GM19397 (cell line): ENCODE measurements around the gene CRISPLD2.
A peak's percentile ranks its signal among the peaks of the same experiment; 100 is the strongest.

Experiments
- ATAC-seq: cut with Tn5 transposase; IDR thresholded peaks from one replicate; pipeline ENCODE4 v1.9.1; 2021; ENCODE audit warnings: mild to moderate bottlenecking, moderate library complexity; ENCODE audit not compliant: unreplicated experiment

CRISPLD2 gene

GRCh38 chr16:84948851-84949610, 129.2 kb downstream of the CRISPLD2 start:
- no peak for ATAC-seq

- no peak for ATAC-seq
These were observed 130.1 kb downstream of the CRISPLD2 start for GRCh38 chr16:84949772-84950436.

- no peak for ATAC-seq
These were observed 131.1 kb downstream of the CRISPLD2 start for GRCh38 chr16:84950906-84951305.

GRCh38 chr16:84952335-84953189, 132.8 kb downstream of the CRISPLD2 start:
- ATAC-seq, result peak; percentile 54

GRCh38 chr16:84953190-84953746, 133.5 kb downstream of the CRISPLD2 start:
- ATAC-seq, result no peak

GRCh38 chr16:84955427-84955826, 135.6 kb downstream of the CRISPLD2 start:
- no peak for ATAC-seq

GRCh38 chr16:84957192-84957591, 137.4 kb downstream of the CRISPLD2 start:
- ATAC-seq, result no peak

- ATAC-seq, result no peak
These were observed 138.0 kb downstream of the CRISPLD2 start for GRCh38 chr16:84957792-84958191.
